GM23248 (cell line): ENCODE measurements around the gene VIM. TPM values are rescaled to one million over a fixed set of nuclear protein-coding genes. Genes with fewer than 3 reads are reported as not detected.

Source experiments
- DNase-seq: peaks from one replicate; pipeline ENCODE4 v3.0.0-alpha.2; 2015
- H2AFZ ChIP-seq: fragments of 200-600 bp; sonication (generic); 2 replicates; pipeline ENCODE4 v1.6.1; 2016; ENCODE audit warnings: antibody characterized with exemption
- H3F3A ChIP-seq: fragments of 200-600 bp; sonication (generic); 2 replicates; pipeline ENCODE4 v1.6.1; 2016; ENCODE audit warnings: mild to moderate bottlenecking, antibody characterized with exemption, mixed run types; ENCODE audit not compliant: insufficient read depth
- H3K27ac ChIP-seq: fragments of 200-600 bp; sonication (generic); 2 replicates; pipeline ENCODE4 v1.5.1; 2016; ENCODE audit warnings: mild to moderate bottlenecking
- H3K27me3 ChIP-seq: fragments of 200-600 bp; sonication (generic); replicated peaks from 2 replicates; pipeline ENCODE4 v1.6.1; 2016; ENCODE audit warnings: mild to moderate bottlenecking; ENCODE audit not compliant: insufficient read depth
- H3K36me3 ChIP-seq: fragments of 200-600 bp; sonication (generic); 2 replicates; pipeline ENCODE4 v1.6.1; 2016; ENCODE audit warnings: low read depth, mild to moderate bottlenecking
- H3K4me1 ChIP-seq: fragments of 200-600 bp; sonication (generic); 2 replicates; pipeline ENCODE4 v1.6.1; 2016; ENCODE audit warnings: mild to moderate bottlenecking; ENCODE audit not compliant: insufficient read depth
- H3K4me2 ChIP-seq: fragments of 200-600 bp; sonication (generic); one replicate; pipeline ENCODE4 v1.6.1; 2016; ENCODE audit warnings: mild to moderate bottlenecking; ENCODE audit not compliant: unreplicated experiment
- H3K4me3 ChIP-seq: fragments of 200-600 bp; sonication (generic); 2 replicates; pipeline ENCODE4 v1.5.1; 2016; ENCODE audit warnings: mild to moderate bottlenecking
- H3K79me2 ChIP-seq: fragments of 200-600 bp; sonication (generic); 2 replicates; pipeline ENCODE4 v1.6.1; 2016; ENCODE audit warnings: mild to moderate bottlenecking; ENCODE audit not compliant: insufficient read depth
- H3K9ac ChIP-seq: fragments of 200-600 bp; sonication (generic); 2 replicates; pipeline ENCODE4 v1.6.1; 2016; ENCODE audit warnings: mild to moderate bottlenecking
- H3K9me2 ChIP-seq: fragments of 200-600 bp; sonication (generic); 2 replicates; pipeline ENCODE4 v1.6.1; 2016; ENCODE audit warnings: mixed run types, mild to moderate bottlenecking, moderate library complexity; ENCODE audit not compliant: insufficient read depth
- H3K9me3 ChIP-seq: fragments of 200-600 bp; sonication (generic); one replicate; pipeline ENCODE4 v1.6.1; 2017; ENCODE audit warnings: low read depth
- H4K20me1 ChIP-seq: fragments of 200-600 bp; sonication (generic); 2 replicates; pipeline ENCODE4 v1.6.0; 2016; ENCODE audit not compliant: insufficient read depth
- EZH2 ChIP-seq: fragments of 200-600 bp; sonication (generic); IDR thresholded peaks from 2 replicates; pipeline ENCODE4 v1.6.1; 2018; ENCODE audit warnings: antibody characterized with exemption, mild to moderate bottlenecking; ENCODE audit not compliant: insufficient read depth, poor library complexity, severe bottlenecking
- EZH2phosphoT487 ChIP-seq: fragments of 200-600 bp; sonication (generic); IDR thresholded peaks from 2 replicates; pipeline ENCODE4 v1.6.1; 2018; ENCODE audit warnings: antibody characterized with exemption, moderate library complexity, mild to moderate bottlenecking, low read depth; ENCODE audit not compliant: insufficient read depth
- WGBS, 2 experiments: methylation state at CpG; one replicate each; pipeline ENCODE4 v1.1.6; 2015 to 2017; ENCODE audit warnings: low lambda C conversion rate in 2 of 2, low coverage in 1 of 2; ENCODE audit errors: missing lambda C conversion rate in 2 of 2; 5-methylcytosine and 5-hydroxymethylcytosine counted together
- in situ Hi-C: fragments of 300-500 bp; cut with MboI; formaldehyde crosslinking; loops from 2 replicates; pipeline ENCODE4 v1.15.0; 2020
- polyA plus RNA-seq: library from polyadenylated mRNA; unstranded; fragments of >200 nt; fragmentation: Nextera tagmentation; extraction: Ambion mirVana; gene quantifications from 2 replicates; pipeline ENCODE4 v1.2.1, GENCODE V29; 2016
- total RNA-seq: library from RNA; depleted of rRNA; stranded (reverse); fragments of >200 nt; shearing (Covaris generic); gene quantifications from 2 replicates; pipeline ENCODE4 v1.2.3, GENCODE V29; 2014

Gene VIM
- total and polyA plus RNA-seq, 2 experiments from 2014 or later = 3,784 to 10,031 TPM

DNA sequence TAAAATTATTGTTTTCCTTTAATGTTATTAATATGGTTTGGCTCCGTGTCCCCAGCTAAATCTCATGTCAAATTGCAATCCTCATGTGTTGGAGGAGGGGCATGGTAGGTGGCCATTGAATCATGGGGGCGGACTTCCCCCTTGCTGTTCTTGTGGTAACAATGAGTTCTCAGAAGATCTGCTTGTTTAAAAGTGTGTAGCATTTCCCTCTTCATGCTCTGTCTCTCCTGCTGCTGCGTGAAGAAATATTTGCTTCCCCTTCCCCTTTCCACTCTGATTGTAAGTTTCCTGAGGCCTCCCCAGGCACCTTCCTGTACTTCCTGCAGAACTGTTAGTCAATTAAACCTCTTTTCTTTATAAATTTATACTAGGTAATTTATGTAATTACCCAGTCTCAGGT lies 27.5 kb downstream of the VIM start:
- Histone ChIP-seq H3K9ac (no peak overlapping the region), H3K4me3 (no peak overlapping the region), H2AFZ (0 out of 2 replicates have a peak overlapping the region, but pooled peaks have one; percentile 17), H3K27me3 (no peaks in the 10 kb centered on the region), H4K20me1 (no peaks in the 10 kb centered on the region), H3K9me2 (no peaks in the 10 kb centered on the region), H3K79me2 (no peaks in the 10 kb centered on the region), H3K36me3 (no peaks in the 10 kb centered on the region), H3F3A (no peaks in the 10 kb centered on the region), H3K27ac (no peak overlapping the region), H3K4me2 (no peak overlapping the region), H3K4me1 (peaks cover 21% of the 10 kb centered on the region), H3K9me3 (no peaks in the 10 kb centered on the region)
- TF ChIP-seq EZH2phosphoT487 = no peak
- no peak for TF ChIP-seq EZH2
- no peak for DNase-seq
- 86 to 87% methylated on average over 3 of the region's 3 CpGs for whole genome bisulfite sequencing, 2 experiments
- in situ Hi-C loops = loop anchor here (25.0 kb wide), 1 partner anchor 1368 kb away; no protein-coding TSS in a partner anchor

DNA sequence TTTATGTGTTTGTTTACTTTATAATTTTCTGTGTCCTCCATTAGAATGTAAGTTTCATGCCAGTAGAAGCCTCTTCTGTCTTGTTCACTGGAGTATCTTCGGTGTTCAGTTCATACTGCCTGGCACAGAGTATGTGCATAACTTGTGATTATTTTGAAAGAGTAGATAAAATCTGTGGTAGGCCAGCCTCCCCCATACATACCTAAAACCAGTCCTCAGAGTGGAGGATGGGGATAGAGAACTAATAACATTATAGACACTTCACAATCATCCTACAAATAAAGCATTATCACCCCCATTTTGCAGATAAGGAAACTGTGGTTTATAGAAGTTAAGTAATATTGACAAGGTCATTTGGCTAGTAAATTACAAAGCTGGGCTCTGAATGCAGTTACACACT lies 28.0 kb downstream of the VIM start:
- TF ChIP-seq EZH2phosphoT487 (no peak), EZH2 (no peak)
- Histone ChIP-seq H3K9ac (no peak overlapping the region), H2AFZ (peak overlapping the region; percentile 17), H3F3A (no peaks in the 10 kb centered on the region), H3K4me3 (no peak overlapping the region), H3K27ac (no peak overlapping the region), H4K20me1 (no peaks in the 10 kb centered on the region), H3K27me3 (no peaks in the 10 kb centered on the region), H3K4me1 (peaks cover 21% of the 10 kb centered on the region), H3K9me2 (no peaks in the 10 kb centered on the region), H3K36me3 (no peaks in the 10 kb centered on the region), H3K9me3 (no peaks in the 10 kb centered on the region), H3K4me2 (peak overlapping the region; percentile 77), H3K79me2 (no peaks in the 10 kb centered on the region)
- DNase-seq = peak; percentile 46
- WGBS, 2 experiments = 30 to 46% methylated on average over 1 of the region's 1 CpG
- in situ Hi-C loops = loop anchor here (25.0 kb wide), 1 partner anchor 1369 kb away; no protein-coding TSS in a partner anchor

GRCh38 chr10:17256627-17257026 lies 28.6 kb downstream of the VIM start:
- H3K9ac ChIP-seq = no peak overlapping the region
- 50 to 57% methylated on average over 5 of the region's 5 CpGs for WGBS, 2 experiments
- no peaks in the 10 kb centered on the region for H3K79me2 ChIP-seq
- H3K9me3 ChIP-seq = no peaks in the 10 kb centered on the region
- H3K9me2 ChIP-seq = no peaks in the 10 kb centered on the region
- H3F3A ChIP-seq = no peaks in the 10 kb centered on the region
- in situ Hi-C loops = loop anchor here (25.0 kb wide), 1 partner anchor 1369 kb away; no protein-coding TSS in a partner anchor
- H3K4me1 ChIP-seq = peaks cover 21% of the 10 kb centered on the region
- H3K27me3 ChIP-seq = no peaks in the 10 kb centered on the region
- H2AFZ ChIP-seq = peak overlapping the region; percentile 12; the same call in 1 of the 2 replicates
- peak overlapping the region; percentile 77 for H3K4me2 ChIP-seq
- no peaks in the 10 kb centered on the region for H3K36me3 ChIP-seq
- H3K4me3 ChIP-seq = no peak overlapping the region
- no peaks in the 10 kb centered on the region for H4K20me1 ChIP-seq
- TF ChIP-seq EZH2phosphoT487 (no peak), EZH2 (no peak)
- DNase-seq = peak; percentile 31
- H3K27ac ChIP-seq = no peak overlapping the region

GRCh38 chr10:17257466-17258321 lies 29.7 kb downstream of the VIM start:
- WGBS, 2 experiments = 1 to 2% methylated on average over 8 of the region's 8 CpGs
- Histone ChIP-seq H3K36me3 (no peaks in the 10 kb centered on the region), H3K9me3 (no peaks in the 10 kb centered on the region), H3K4me3 (peak overlapping the region; percentile 64), H3K9ac (peak overlapping the region; percentile 78), H3K4me2 (peak overlapping the region; percentile 77), H3F3A (no peaks in the 10 kb centered on the region), H4K20me1 (no peaks in the 10 kb centered on the region), H3K4me1 (peaks cover 21% of the 10 kb centered on the region), H3K27me3 (no peaks in the 10 kb centered on the region), H3K27ac (peak overlapping the region; percentile 41), H3K9me2 (no peaks in the 10 kb centered on the region), H3K79me2 (no peaks in the 10 kb centered on the region), H2AFZ (peak overlapping the region; percentile 93)
- no peak for TF ChIP-seq EZH2phosphoT487
- TF ChIP-seq EZH2 = no peak
- in situ Hi-C loops = loop anchor here (25.0 kb wide), 1 partner anchor 1370 kb away; no protein-coding TSS in a partner anchor
- DNase-seq = peak; percentile 87
